NCI-H128 (cell line): Measurements from ENCODE around the gene MAOB.

Source experiments
- DNase-seq: peaks from one replicate; lab custom pipeline; 2025; ENCODE audit not compliant: unreplicated experiment; lab: John Stamatoyannopoulos, UW

The MAOB gene

GRCh38 chrX:43861750-43862149, 20.5 kb downstream of the MAOB start:
- no peak for DNase-seq

- no peak for DNase-seq
These were observed 21.4 kb downstream of the MAOB start for GRCh38 chrX:43860646-43861370.

DNA sequence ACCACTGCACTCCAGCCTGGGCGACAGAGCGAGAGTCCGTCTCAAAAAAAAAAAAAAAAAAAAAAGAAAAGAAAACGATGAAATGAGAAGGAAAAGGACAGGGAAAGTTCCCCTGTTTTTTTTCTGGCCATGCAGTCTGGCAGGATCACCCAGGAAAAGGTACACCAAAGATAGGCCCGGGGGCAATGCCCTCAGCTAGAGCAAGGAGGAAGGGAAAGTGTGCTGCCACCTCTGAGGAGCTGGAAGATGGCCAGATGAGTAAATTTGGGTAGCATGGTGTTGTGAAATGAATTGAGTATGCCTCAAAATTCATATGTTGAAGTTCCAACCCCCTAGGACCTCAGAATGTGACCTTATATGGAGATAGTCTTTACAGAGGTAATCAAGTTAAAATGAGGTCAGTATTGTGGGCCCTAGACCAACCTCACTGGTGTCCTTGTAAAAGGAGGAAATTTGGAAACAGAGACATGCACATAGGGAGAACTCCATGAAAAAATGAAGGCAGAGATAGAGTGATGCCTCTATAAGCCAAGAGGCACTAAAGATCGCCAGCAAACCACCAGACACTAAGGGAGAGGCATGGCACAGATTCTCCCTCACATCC, 28.9 kb downstream of the MAOB start:
- DNase-seq, result no peak

DNA sequence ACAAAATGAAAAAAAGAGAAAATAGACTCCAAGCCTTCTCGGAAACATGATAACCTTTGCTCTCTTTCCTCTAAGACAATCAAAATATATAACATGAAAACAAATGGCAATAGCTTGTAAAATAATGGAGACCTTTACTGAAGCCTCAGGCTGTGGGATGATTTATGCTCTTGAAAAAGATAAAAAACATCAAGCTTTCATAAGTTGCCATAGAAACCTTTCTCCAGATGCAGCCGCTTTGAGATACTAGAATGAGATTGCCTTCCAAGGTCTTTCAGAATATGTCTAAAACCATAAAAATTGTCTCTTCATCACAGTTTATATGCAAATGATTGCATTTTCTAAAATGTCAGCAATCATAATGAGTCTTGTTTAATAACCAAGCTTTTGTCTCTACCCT, 31.6 kb downstream of the MAOB start:
- DNase-seq, result no peak

DNA sequence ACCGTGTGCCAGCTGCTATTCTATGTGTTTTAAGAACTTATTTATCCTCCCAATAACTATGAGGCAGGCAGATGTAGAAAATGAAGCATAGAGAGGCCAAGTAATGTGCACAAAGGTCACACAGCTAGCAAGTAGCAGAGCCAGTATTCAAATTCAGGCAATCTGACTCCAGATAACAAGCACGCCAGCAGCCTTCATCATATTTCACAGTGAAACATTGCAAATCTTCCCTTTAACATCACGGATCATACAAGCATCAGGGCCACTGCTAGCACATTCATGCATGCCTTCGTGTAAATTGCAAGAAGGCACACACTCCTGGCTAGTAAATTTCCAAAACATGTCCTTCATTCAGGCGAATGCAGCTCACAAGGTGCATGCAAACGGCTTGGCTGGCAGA, 33.1 kb downstream of the MAOB start:
- DNase-seq, result no peak

GRCh38 chrX:43847352-43847751, 34.9 kb downstream of the MAOB start:
- DNase-seq, result no peak

GRCh38 chrX:43846558-43846957, 35.7 kb downstream of the MAOB start:
- no peak for DNase-seq

DNA sequence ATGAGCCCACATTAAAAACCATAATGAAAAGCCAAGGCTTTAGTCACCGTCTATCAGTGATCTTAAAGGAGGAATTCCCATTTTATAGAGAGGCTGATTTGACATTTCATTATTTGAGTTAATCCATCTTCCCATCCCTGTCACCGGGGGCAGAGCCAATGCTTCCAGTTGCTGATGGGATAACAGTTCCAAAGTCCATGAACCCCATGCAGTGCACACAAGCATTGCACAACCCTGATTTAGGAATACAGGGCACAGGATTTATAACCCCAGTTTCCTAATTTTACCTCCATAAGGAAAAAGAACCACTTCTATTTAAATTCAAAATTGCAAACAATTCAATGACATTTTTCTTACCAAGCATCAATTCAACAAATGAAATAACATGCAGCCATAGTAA, 36.5 kb downstream of the MAOB start:
- DNase-seq, result no peak

- no peak for DNase-seq
These were observed 42.0 kb downstream of the MAOB start for GRCh38 chrX:43840265-43840664.

DNA sequence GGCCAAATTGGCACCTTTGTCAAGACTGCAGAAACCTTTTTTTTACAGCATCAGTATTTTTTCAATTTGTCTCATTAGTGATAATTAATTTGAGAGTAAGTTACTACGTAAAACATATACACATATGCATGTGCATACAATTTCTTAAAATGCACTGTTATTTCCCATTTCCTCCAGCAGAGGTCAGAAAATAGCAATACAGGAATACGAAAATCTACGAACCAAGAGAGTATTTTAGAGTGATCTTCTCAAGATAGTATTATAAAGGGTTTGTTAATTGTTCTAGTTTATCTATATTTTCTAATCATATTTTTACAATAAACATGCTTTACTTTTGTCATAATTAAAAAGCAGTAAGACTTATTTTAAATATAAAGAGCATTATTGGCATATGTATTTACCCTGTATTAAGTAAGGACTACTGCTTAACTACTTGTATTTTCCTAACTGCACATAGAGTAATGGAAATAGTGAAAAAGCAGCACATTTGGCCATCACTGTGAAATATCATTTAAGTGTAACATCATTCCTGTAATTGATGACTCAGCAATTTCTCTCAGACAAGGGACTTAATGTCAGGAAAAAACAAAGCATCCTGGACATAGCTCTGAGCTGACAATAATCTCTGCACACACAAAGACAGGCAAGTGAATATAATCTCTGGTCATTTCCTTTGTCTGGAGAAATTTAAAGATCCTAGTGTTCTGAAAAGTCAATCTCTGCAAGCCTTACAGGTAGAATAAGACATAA, 45.6 kb downstream of the MAOB start:
- peak; percentile 5 for DNase-seq

DNA sequence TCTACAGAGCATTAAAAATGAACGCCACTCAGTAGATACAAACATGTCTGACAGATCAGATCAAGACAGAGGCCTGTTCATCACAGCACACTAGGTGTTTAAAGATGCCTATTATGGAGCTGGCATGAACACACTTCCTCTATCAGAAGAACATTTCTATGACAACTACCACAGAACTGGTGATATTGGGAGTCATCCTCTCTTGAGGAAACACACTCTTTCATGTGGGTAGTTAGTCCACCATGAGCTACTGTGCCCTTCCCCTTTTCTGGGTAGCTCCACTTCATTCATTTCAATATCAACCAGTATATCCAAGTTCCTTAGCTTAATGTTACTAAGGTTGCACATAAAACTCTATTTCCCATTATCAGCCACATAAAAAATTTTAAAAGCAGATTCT, 46.7 kb downstream of the MAOB start:
- DNase-seq, result no peak

- DNase-seq, result no peak
These were observed 54.5 kb downstream of the MAOB start for GRCh38 chrX:43827791-43828190.

DNA sequence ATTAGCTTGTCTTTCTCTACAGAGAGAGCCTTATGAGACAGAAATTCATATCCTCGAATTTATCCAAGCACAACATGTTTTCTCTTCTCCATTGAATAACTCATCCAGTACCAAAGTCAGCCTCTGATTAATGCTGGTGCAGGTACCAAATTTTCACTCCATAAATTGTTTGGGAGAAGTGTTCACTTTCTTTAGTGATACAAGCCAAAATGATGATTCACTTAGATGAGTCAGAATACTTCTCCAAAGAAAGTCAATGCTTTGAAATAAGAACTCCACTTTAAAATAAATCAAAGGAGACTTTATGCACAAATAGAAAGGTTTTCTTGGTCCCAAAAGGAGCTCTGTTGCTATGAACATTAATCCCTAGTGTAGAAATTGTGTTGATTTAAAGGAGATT, 60.2 kb downstream of the MAOB start:
- no peak for DNase-seq

DNA sequence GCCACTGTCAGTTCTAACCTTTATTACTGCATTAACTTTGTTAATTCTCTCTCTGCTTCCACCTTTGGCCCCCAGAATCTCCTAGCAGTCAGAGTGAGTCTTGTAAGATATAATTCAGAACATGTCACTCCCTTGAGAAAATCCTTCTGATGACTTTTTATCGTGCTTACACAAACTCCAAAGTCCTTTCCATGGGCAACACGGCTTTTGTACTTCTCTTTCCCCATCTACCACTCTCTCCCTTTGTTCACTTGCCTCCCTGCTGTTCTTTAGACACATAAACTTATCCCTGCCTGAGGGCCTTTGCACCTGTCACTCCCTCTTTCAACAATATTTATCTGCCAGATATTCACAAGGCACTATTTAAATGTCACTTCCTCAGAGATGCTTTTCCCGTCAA, 64.8 kb downstream of the MAOB start:
- no peak for DNase-seq

- DNase-seq, result no peak
These were observed 67.0 kb downstream of the MAOB start for GRCh38 chrX:43815209-43815608.

GRCh38 chrX:43813898-43814297, 68.4 kb downstream of the MAOB start:
- no peak for DNase-seq

GRCh38 chrX:43813319-43813718, 68.9 kb downstream of the MAOB start:
- no peak for DNase-seq

- DNase-seq, result no peak
These were observed 72.8 kb downstream of the MAOB start for GRCh38 chrX:43809463-43809862.

GRCh38 chrX:43808231-43808630, 74.0 kb downstream of the MAOB start:
- DNase-seq, result no peak

DNA sequence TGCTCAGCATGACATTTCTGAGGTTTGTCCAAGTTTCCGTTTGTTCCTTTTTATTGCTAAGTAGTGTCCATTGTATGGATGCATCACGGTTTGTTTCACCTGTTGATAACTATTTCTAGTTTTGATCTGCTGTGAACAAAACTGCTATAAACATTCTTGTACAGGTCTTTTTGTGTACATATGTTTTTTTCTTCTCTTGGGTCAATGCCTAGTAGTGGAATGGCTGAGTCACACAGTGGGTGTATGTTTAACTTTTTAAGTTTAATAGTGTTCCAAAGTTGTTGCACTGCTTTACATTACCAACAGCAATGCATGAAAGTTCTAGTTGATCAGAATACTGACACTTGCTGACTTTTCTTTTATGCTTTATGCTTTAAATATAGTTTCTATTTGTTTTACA, 76.7 kb downstream of the MAOB start:
- no peak for DNase-seq

- no peak for DNase-seq
These were observed 78.2 kb downstream of the MAOB start for GRCh38 chrX:43804021-43804420.

GRCh38 chrX:43785930-43786591, 96.2 kb downstream of the MAOB start:
- no peak for DNase-seq
